Calu3 (cell line): ENCODE data around the gene MST1. TPM values are rescaled to one million over a fixed set of nuclear protein-coding genes. Genes with fewer than 3 reads are reported as not detected.
"Not testable (repeated sequence)": the region's sequence is repeated elsewhere in the genome, so short reads cannot be mapped to it uniquely, and the experiment has no call there.

Experiments used
- BruUV-seq: library from RNA; stranded (reverse); fragments of 400-500 nt; replicated peaks from 2 replicates; lab custom pipeline; 2021; lab: Mats Ljungman, UMichigan
- CTCF ChIA-PET: fragments of 300-600 bp; sonication (Branson Sonifier 250); formaldehyde crosslinking; loops from one replicate; lab custom pipeline; 2022; ENCODE audit warnings: antibody characterized with exemption; lab: Charles Lee
- DNase-seq: peaks from one replicate; pipeline ENCODE4 v3.0.0; 2022
- H3K27ac Mint-ChIP-seq: one replicate; pipeline ENCODE4 v1.8.0; 2022; ENCODE audit warnings: mixed read lengths; ENCODE audit not compliant: unreplicated experiment
- H3K27me3 Mint-ChIP-seq: one replicate; pipeline ENCODE4 v1.8.0; 2022; ENCODE audit warnings: mixed read lengths; ENCODE audit not compliant: unreplicated experiment
- H3K36me3 Mint-ChIP-seq: one replicate; pipeline ENCODE4 v1.8.0; 2022; ENCODE audit warnings: mild to moderate bottlenecking, moderate library complexity, mixed read lengths; ENCODE audit not compliant: insufficient read depth, unreplicated experiment
- H3K4me1 Mint-ChIP-seq: one replicate; pipeline ENCODE4 v1.8.0; 2022; ENCODE audit warnings: mild to moderate bottlenecking, low read depth, mixed read lengths; ENCODE audit not compliant: unreplicated experiment
- H3K4me3 Mint-ChIP-seq: one replicate; pipeline ENCODE4 v1.8.0; 2022; ENCODE audit warnings: mild to moderate bottlenecking, low read depth, moderate library complexity, mixed read lengths; ENCODE audit not compliant: unreplicated experiment
- H3K9me3 Mint-ChIP-seq: one replicate; pipeline ENCODE4 v1.8.0; 2022; ENCODE audit warnings: low read depth, mixed read lengths; ENCODE audit not compliant: unreplicated experiment
- intact Hi-C: fragments of 100-400 bp; cut with micrococcal nuclease; formaldehyde crosslinking; loops from one replicate; pipeline ENCODE4 v1.10.0; 2022; ENCODE audit not compliant: unreplicated experiment
- total RNA-seq: library from RNA; stranded (reverse); gene quantifications from 2 replicates; pipeline ENCODE4 v1.2.3, GENCODE V29; 2022

Gene MST1
- total RNA-seq, 1 experiment from 2014 or later: 8.0 TPM

GRCh38 chr3:49694409-49695070 lies 5.3 kb upstream of the MST1 start:
- Mint-ChIP-seq H3K4me1 (peaks cover 10% of the 10 kb centered on the region), H3K36me3 (peaks cover 20% of the 10 kb centered on the region)
- intact Hi-C loops, H3K27ac Mint-ChIP-seq, CTCF ChIA-PET, BruUV-seq, H3K27me3 Mint-ChIP-seq, H3K9me3 Mint-ChIP-seq, DNase-seq, H3K4me3 Mint-ChIP-seq: not testable (repeated sequence)

- BruUV-seq, DNase-seq, intact Hi-C loops, H3K9me3 Mint-ChIP-seq, H3K4me3 Mint-ChIP-seq, H3K27ac Mint-ChIP-seq, CTCF ChIA-PET, H3K27me3 Mint-ChIP-seq: not testable (repeated sequence)
- Mint-ChIP-seq H3K4me1 (peaks cover 10% of the 10 kb centered on the region), H3K36me3 (peaks cover 35% of the 10 kb centered on the region)
Observed at GRCh38 chr3:49691481-49691880, 2.2 kb upstream of the MST1 start.

GRCh38 chr3:49690856-49691255 lies 1.6 kb upstream of the MST1 start:
- Mint-ChIP-seq H3K4me3 (peak overlapping the region; percentile 95), H3K4me1 (peaks cover 10% of the 10 kb centered on the region), H3K36me3 (peaks cover 38% of the 10 kb centered on the region)
- CTCF ChIA-PET, H3K27ac Mint-ChIP-seq, DNase-seq, BruUV-seq, H3K27me3 Mint-ChIP-seq, H3K9me3 Mint-ChIP-seq, intact Hi-C loops: not testable (repeated sequence)

- BruUV-seq, intact Hi-C loops, CTCF ChIA-PET: not testable (repeated sequence)
Observed at GRCh38 chr3:49689908-49690624, 792 bp upstream of the MST1 start.

GRCh38 chr3:49688338-49689045 lies 782 bp downstream of the MST1 start:
- H3K9me3 Mint-ChIP-seq, H3K27me3 Mint-ChIP-seq, intact Hi-C loops, DNase-seq, BruUV-seq, CTCF ChIA-PET: not testable (repeated sequence)
- Mint-ChIP-seq H3K27ac (peak overlapping the region; percentile 88), H3K4me3 (peak overlapping the region; percentile 95), H3K4me1 (peaks cover 10% of the 10 kb centered on the region), H3K36me3 (peaks cover 46% of the 10 kb centered on the region)

More at GRCh38 chr3:49689908-49690624, 792 bp upstream of the MST1 start:
- not testable (repeated sequence) for H3K27me3 Mint-ChIP-seq, DNase-seq, H3K9me3 Mint-ChIP-seq
- Mint-ChIP-seq H3K36me3 (peaks cover 46% of the 10 kb centered on the region), H3K4me3 (peak overlapping the region; percentile 95), H3K4me1 (peaks cover 10% of the 10 kb centered on the region), H3K27ac (peak overlapping the region; percentile 88)

GRCh38 chr3:49687424-49687795 lies 1.9 kb downstream of the MST1 start:
- Mint-ChIP-seq H3K4me3 (peak overlapping the region; percentile 66), H3K36me3 (peaks cover 46% of the 10 kb centered on the region), H3K4me1 (peaks cover 10% of the 10 kb centered on the region)
- H3K9me3 Mint-ChIP-seq, BruUV-seq, H3K27ac Mint-ChIP-seq, H3K27me3 Mint-ChIP-seq, CTCF ChIA-PET, DNase-seq, intact Hi-C loops: not testable (repeated sequence)

GRCh38 chr3:49686769-49687423 lies 2.4 kb downstream of the MST1 start:
- H3K9me3 Mint-ChIP-seq, H3K27me3 Mint-ChIP-seq, CTCF ChIA-PET, intact Hi-C loops: not testable (repeated sequence)
- Mint-ChIP-seq H3K4me3 (peak overlapping the region; percentile 66), H3K4me1 (peaks cover 10% of the 10 kb centered on the region), H3K36me3 (peaks cover 46% of the 10 kb centered on the region), H3K27ac (peak overlapping the region; percentile 17)
- DNase-seq: peak; percentile 78
- BruUV-seq: TSS peak; percentile 3

GRCh38 chr3:49686346-49686745 lies 2.9 kb downstream of the MST1 start:
- Mint-ChIP-seq H3K36me3 (peaks cover 46% of the 10 kb centered on the region), H3K4me1 (peaks cover 10% of the 10 kb centered on the region), H3K4me3 (peak overlapping the region; percentile 66), H3K27ac (peak overlapping the region; percentile 17)
- H3K27me3 Mint-ChIP-seq, H3K9me3 Mint-ChIP-seq, CTCF ChIA-PET, intact Hi-C loops, BruUV-seq, DNase-seq: not testable (repeated sequence)

- BruUV-seq, H3K4me3 Mint-ChIP-seq, intact Hi-C loops, H3K9me3 Mint-ChIP-seq, CTCF ChIA-PET, H3K4me1 Mint-ChIP-seq, H3K27ac Mint-ChIP-seq, DNase-seq, H3K27me3 Mint-ChIP-seq: not testable (repeated sequence)
- peaks cover 43% of the 10 kb centered on the region for H3K36me3 Mint-ChIP-seq
Observed at GRCh38 chr3:49685846-49686245, 3.4 kb downstream of the MST1 start.
